HepG2 (cell line): ENCODE measurements around the gene SLC5A4. TPM values are rescaled to one million over a fixed set of nuclear protein-coding genes. Genes with fewer than 3 reads are reported as not detected.

ENCODE experiments used
- ETV5 ChIP-seq: IDR thresholded peaks from 2 replicates; pipeline ENCODE4 v1.6.1; 2018; ENCODE audit warnings: missing biosample characterization, missing genetic modification reagents, inconsistent platforms, borderline replicate concordance
- HDAC1 ChIP-seq: sonication (generic); formaldehyde crosslinking; IDR thresholded peaks from 2 replicates; pipeline ENCODE4 v1.5.1; 2020; ENCODE audit warnings: mild to moderate bottlenecking, missing genetic modification reagents
- JUND ChIP-seq: sonication (generic); formaldehyde crosslinking; IDR thresholded peaks from 2 replicates; pipeline ENCODE4 v1.8.0; 2022; ENCODE audit warnings: mild to moderate bottlenecking, missing genetic modification reagents
- PITX1 ChIP-seq: sonication (generic); formaldehyde crosslinking; IDR thresholded peaks from 2 replicates; pipeline ENCODE4 v1.5.1; 2020; ENCODE audit warnings: mild to moderate bottlenecking, missing genetic modification reagents
- U2AF2 ChIP-seq: fragments of 200-400 bp; formaldehyde crosslinking; IDR thresholded peaks from 2 replicates; pipeline ENCODE4 v1.6.1; 2017; ENCODE audit warnings: low read depth, mild to moderate bottlenecking, low read length
- ZHX2 ChIP-seq, 2 experiments: sonication (generic) in 1 of 2; formaldehyde crosslinking in 1 of 2; IDR thresholded peaks; 2 replicates each; pipeline versions ENCODE4 v1.6.1 to v1.9.0; 2014 to 2022; ENCODE audit warnings: antibody characterized with exemption in 1 of 2, borderline replicate concordance in 1 of 2, inconsistent platforms in 1 of 2, low read depth in 1 of 2, missing genetic modification reagents in 1 of 2
- ZMYM2 ChIP-seq: sonication (generic); formaldehyde crosslinking; IDR thresholded peaks from 2 replicates; pipeline ENCODE4 v1.8.0; 2022; ENCODE audit warnings: mild to moderate bottlenecking, missing genetic modification reagents
- ZNF383 ChIP-seq: sonication (generic); formaldehyde crosslinking; IDR thresholded peaks from 2 replicates; pipeline ENCODE4 v1.4.0; 2020; ENCODE audit warnings: missing genetic modification reagents, mild to moderate bottlenecking, borderline replicate concordance
- ZNF44 ChIP-seq: sonication (generic); formaldehyde crosslinking; IDR thresholded peaks from 2 replicates; pipeline ENCODE4 v1.5.1; 2020; ENCODE audit warnings: mild to moderate bottlenecking, missing genetic modification reagents
- polyA plus RNA-seq, 8 experiments: library from polyadenylated mRNA; depleted of rRNA in 3 of 8; stranded (reverse) in 7 of 8; unstranded in 1 of 8; fragments of >200 nt; fragmentation: Illumina TruSeq in 4 of 8; extraction: Trizol in 4 of 8; gene quantifications; 2 replicates each; pipeline versions ENCODE4 v1.2.1 to v1.2.3, GENCODE V29; 2011 to 2016; ENCODE audit warnings: low read depth in 4 of 8, missing spikeins in 1 of 8, mixed read lengths in 1 of 8; ENCODE audit not compliant: insufficient read depth in 1 of 8
- total RNA-seq, 5 experiments: library from RNA; depleted of rRNA; stranded (reverse); fragments of >200 nt; fragmentation: Illumina TruSeq; extraction: Trizol; gene quantifications; 2 replicates each; pipeline ENCODE4 v1.2.3, GENCODE V29; 2016; ENCODE audit warnings: low read depth in 1 of 5
- TF ChIP-seq, protein P1 (sequence below): sonication (generic); formaldehyde crosslinking; IDR thresholded peaks from 2 replicates; pipeline ENCODE4 v1.5.1; 2020; ENCODE audit warnings: mild to moderate bottlenecking, missing genetic modification reagents, borderline replicate concordance
- TF ChIP-seq, protein P2 (sequence below): sonication (generic); formaldehyde crosslinking; IDR thresholded peaks from 2 replicates; pipeline ENCODE4 v1.8.1; 2023; ENCODE audit warnings: mild to moderate bottlenecking, moderate library complexity, missing genetic modification reagents
- TF ChIP-seq, protein P3 (sequence below): sonication (generic); formaldehyde crosslinking; IDR thresholded peaks from 2 replicates; pipeline ENCODE4 v1.8.0; 2022; ENCODE audit warnings: missing genetic modification reagents, mild to moderate bottlenecking, borderline replicate concordance

SLC5A4 gene
- total and polyA plus RNA-seq, 2 of the 13 experiments (the other 11 are each of a cell fraction or from before 2014, with no cell fraction given): not detected

- TF ChIP-seq ZHX2 (IDR thresholded peaks at IDR 0.05; ENCODE audit: low read depth) (no peak), ZHX2 (CRISPR knock-in tag; IDR thresholded peaks at IDR 0.05; ENCODE audit: borderline replicate concordance) (no peak), ETV5 (CRISPR knock-in tag) (no peak), U2AF2 (no peak), HDAC1 (CRISPR knock-in tag) (0 out of 2 replicates have a peak, but pooled peaks have one; percentile 29), ZNF383 (CRISPR knock-in tag) (no peak), ZNF44 (CRISPR knock-in tag) (no peak), JUND (no peak), PITX1 (CRISPR knock-in tag) (0 out of 2 replicates have a peak, but pooled peaks have one; percentile 7), ZMYM2 (CRISPR knock-in tag) (no peak)
- TF ChIP-seq, protein P1, sequence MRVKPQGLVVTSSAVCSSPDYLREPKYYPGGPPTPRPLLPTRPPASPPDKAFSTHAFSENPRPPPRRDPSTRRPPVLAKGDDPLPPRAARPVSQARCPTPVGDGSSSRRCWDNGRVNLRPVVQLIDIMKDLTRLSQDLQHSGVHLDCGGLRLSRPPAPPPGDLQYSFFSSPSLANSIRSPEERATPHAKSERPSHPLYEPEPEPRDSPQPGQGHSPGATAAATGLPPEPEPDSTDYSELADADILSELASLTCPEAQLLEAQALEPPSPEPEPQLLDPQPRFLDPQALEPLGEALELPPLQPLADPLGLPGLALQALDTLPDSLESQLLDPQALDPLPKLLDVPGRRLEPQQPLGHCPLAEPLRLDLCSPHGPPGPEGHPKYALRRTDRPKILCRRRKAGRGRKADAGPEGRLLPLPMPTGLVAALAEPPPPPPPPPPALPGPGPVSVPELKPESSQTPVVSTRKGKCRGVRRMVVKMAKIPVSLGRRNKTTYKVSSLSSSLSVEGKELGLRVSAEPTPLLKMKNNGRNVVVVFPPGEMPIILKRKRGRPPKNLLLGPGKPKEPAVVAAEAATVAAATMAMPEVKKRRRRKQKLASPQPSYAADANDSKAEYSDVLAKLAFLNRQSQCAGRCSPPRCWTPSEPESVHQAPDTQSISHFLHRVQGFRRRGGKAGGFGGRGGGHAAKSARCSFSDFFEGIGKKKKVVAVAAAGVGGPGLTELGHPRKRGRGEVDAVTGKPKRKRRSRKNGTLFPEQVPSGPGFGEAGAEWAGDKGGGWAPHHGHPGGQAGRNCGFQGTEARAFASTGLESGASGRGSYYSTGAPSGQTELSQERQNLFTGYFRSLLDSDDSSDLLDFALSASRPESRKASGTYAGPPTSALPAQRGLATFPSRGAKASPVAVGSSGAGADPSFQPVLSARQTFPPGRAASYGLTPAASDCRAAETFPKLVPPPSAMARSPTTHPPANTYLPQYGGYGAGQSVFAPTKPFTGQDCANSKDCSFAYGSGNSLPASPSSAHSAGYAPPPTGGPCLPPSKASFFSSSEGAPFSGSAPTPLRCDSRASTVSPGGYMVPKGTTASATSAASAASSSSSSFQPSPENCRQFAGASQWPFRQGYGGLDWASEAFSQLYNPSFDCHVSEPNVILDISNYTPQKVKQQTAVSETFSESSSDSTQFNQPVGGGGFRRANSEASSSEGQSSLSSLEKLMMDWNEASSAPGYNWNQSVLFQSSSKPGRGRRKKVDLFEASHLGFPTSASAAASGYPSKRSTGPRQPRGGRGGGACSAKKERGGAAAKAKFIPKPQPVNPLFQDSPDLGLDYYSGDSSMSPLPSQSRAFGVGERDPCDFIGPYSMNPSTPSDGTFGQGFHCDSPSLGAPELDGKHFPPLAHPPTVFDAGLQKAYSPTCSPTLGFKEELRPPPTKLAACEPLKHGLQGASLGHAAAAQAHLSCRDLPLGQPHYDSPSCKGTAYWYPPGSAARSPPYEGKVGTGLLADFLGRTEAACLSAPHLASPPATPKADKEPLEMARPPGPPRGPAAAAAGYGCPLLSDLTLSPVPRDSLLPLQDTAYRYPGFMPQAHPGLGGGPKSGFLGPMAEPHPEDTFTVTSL (CRISPR knock-in tag): no peak
- TF ChIP-seq, protein P2, sequence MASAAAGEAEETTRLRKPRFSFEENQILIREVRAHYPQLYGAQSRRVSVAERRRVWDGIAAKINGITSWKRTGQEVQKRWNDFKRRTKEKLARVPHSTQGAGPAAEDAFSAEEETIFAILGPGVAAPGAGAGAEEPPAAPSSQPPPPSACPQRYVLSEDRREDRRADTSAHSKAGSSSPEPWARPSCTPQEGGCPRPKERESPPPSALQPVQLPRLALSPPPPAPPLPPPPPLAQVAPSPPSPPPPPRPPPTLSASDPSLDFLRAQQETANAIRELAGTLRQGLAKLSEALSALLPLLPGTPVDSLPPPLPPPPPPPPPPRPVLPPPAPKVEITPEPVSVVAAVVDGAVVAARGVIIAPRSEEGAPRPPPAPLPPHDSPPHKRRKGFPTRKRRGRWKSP (CRISPR knock-in tag): peak; percentile 35; the same call in 1 of the 2 replicates
- TF ChIP-seq, protein P3, sequence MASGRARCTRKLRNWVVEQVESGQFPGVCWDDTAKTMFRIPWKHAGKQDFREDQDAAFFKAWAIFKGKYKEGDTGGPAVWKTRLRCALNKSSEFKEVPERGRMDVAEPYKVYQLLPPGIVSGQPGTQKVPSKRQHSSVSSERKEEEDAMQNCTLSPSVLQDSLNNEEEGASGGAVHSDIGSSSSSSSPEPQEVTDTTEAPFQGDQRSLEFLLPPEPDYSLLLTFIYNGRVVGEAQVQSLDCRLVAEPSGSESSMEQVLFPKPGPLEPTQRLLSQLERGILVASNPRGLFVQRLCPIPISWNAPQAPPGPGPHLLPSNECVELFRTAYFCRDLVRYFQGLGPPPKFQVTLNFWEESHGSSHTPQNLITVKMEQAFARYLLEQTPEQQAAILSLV: no peak
Measured at GRCh38 chr22:32204040-32204855, 50.9 kb downstream of the SLC5A4 start (continued).
